Muscle layer of duodenum (tissue), 2 donors: ENCODE results near the gene RILPL2.
"Not testable (repeated sequence)": the region's sequence is repeated elsewhere in the genome, so short reads cannot be mapped to it uniquely, and the experiment has no call there.

Source experiments
- H3K27ac ChIP-seq: one replicate; pipeline ENCODE4 v1.7.0; 2013; ENCODE audit warnings: mild to moderate bottlenecking, low read length
- H3K27me3 ChIP-seq: one replicate; pipeline ENCODE4 v1.7.0; 2013; ENCODE audit warnings: low read depth, mild to moderate bottlenecking, control low read depth, low read length
- H3K36me3 ChIP-seq, 2 donors: one replicate each; pipeline ENCODE4 v1.7.0; 2013; ENCODE audit warnings: low read length in 2 of 2, control low read depth in 1 of 2, mild to moderate bottlenecking in 1 of 2; ENCODE audit not compliant: insufficient read depth in 2 of 2, control insufficient read depth in 1 of 2
- H3K4me1 ChIP-seq, 2 donors: one replicate each; pipeline ENCODE4 v1.7.0; 2013; ENCODE audit warnings: low read length in 2 of 2, mild to moderate bottlenecking in 2 of 2, control low read depth in 1 of 2, moderate library complexity in 1 of 2; ENCODE audit not compliant: insufficient read depth in 2 of 2, control insufficient read depth in 1 of 2
- H3K4me3 ChIP-seq, 2 donors: one replicate each; pipeline ENCODE4 v1.7.0; 2013; ENCODE audit warnings: low read length in 2 of 2, low read depth in 1 of 2, mild to moderate bottlenecking in 1 of 2
- H3K9me3 ChIP-seq, 2 donors: one replicate each; pipeline ENCODE4 v1.7.0; 2013; ENCODE audit warnings: low read length in 2 of 2, control low read depth in 1 of 2, mild to moderate bottlenecking in 1 of 2; ENCODE audit not compliant: control insufficient read depth in 1 of 2
- donor health status: healthy.

Gene RILPL2

DNA sequence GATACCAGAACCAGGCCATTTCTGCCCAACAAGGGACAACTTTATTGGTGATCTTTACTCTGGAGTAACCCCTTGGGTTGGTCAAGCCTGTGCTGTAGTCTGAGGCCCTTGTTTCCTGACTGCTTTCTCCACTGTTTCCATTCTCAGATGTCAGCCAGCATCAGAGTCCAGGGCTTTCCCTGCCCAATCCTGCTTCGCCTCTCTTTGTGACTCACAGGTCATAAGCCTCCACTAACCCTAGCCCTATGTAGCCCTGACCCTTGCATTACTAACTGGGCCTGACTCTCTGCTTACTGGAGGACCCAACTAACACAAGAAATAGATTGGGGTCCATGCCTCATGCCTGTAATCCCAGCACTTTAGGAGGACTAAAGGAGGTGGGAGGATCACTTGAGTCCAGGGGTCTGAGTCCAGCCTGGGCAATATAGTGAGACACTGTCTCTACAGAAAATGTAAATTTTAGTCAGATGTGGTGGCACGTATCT, 12.8 kb upstream of the RILPL2 start:
- Histone ChIP-seq H3K36me3 (no peaks in the 10 kb centered on the region), H3K27me3 (no peaks in the 10 kb centered on the region), H3K4me1 (peaks cover 0 to 16% of the 10 kb centered on the region in 2 donors), H3K27ac (no peak overlapping the region), H3K4me3 (no peak overlapping the region), H3K9me3 (no peaks in the 10 kb centered on the region)

DNA sequence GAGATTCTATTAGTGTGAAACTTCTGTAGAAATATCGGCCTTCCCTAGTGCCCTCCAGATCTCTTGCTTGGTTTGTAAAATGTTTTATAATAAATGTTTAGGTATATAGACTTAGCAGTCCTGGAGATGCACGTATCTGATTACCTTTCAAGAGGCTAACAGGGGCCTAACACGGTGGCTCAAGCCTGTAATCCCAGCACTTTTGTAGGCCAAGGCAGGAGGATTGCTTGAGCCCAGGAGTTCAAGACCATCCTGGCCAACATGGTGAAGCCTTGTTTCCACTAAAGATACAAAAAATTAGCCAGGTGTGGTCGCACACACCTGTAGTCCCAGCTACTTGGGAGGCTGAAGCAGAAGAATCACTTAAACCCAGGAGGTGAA, 9.8 kb upstream of the RILPL2 start:
- Histone ChIP-seq H3K4me3 (no peak overlapping the region), H3K27me3 (no peaks in the 10 kb centered on the region), H3K27ac (no peak overlapping the region), H3K4me1 (peaks cover 0 to 20% of the 10 kb centered on the region in 2 donors), H3K36me3 (no peaks in the 10 kb centered on the region), H3K9me3 (no peaks in the 10 kb centered on the region)

- H3K9me3 ChIP-seq = no peaks in the 10 kb centered on the region
- no peaks in the 10 kb centered on the region for H3K27me3 ChIP-seq
- no peak overlapping the region for H3K4me3 ChIP-seq
- peaks cover 0 to 20% of the 10 kb centered on the region in 2 donors for H3K4me1 ChIP-seq
- H3K27ac ChIP-seq = peak overlapping the region; percentile 51
- H3K36me3 ChIP-seq = no peaks in the 10 kb centered on the region
Observed at GRCh38 chr12:123445388-123446332, 9.2 kb upstream of the RILPL2 start.

DNA sequence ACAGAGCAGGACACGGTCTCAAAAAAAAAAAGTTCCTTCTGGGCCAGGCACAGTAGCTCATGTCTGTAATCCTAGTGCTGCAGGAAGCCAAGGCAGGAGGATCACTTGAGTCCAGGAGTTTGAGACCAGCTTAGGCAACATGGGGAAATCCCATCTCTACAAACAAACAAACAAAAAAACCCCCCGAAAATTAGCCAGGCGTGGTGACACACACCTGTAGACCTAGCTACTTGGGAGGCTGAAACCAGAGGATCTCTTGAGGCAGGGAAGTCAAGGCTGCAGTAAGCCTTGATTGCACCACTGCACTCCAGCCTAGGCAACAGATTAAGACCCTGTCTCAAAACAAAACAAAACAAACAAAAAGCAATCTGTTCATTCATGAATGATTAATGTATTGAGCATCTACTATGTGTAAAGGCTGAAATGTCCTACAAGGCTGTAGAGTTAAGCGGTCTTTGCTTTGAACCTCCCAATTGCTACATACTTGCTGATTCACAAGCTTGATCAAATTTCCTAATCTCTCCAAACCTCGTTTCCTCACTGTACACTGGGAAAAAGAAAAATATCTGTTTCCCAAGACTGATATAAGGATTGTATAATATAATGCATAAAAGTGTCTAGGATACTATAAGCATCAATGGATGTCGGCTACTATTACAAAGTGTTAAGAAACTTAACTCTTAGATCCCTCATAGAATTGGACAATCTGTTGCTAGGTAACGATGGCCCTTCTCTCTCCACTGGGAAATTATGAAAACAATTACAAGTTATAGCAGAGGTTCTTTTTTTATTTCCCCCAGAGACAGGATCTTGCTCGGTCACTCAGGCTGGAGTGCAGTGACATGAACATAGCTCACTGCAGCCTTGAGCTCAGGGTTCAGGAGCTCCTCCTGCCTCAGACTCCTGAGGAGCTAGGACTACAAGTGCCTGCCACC, 7.9 kb upstream of the RILPL2 start:
- Histone ChIP-seq H3K27ac (no peak overlapping the region), H3K36me3 (no peaks in the 10 kb centered on the region), H3K4me1 (peaks cover 0 to 20% of the 10 kb centered on the region in 2 donors), H3K9me3 (no peaks in the 10 kb centered on the region), H3K27me3 (no peaks in the 10 kb centered on the region), H3K4me3 (no peak overlapping the region)

GRCh38 chr12:123442774-123443173, 6.3 kb upstream of the RILPL2 start:
- Histone ChIP-seq H3K9me3 (no peaks in the 10 kb centered on the region), H3K27ac (no peak overlapping the region), H3K36me3 (no peaks in the 10 kb centered on the region), H3K4me1 (peaks cover 0 to 20% of the 10 kb centered on the region in 2 donors), H3K4me3 (no peak overlapping the region), H3K27me3 (no peaks in the 10 kb centered on the region)

DNA sequence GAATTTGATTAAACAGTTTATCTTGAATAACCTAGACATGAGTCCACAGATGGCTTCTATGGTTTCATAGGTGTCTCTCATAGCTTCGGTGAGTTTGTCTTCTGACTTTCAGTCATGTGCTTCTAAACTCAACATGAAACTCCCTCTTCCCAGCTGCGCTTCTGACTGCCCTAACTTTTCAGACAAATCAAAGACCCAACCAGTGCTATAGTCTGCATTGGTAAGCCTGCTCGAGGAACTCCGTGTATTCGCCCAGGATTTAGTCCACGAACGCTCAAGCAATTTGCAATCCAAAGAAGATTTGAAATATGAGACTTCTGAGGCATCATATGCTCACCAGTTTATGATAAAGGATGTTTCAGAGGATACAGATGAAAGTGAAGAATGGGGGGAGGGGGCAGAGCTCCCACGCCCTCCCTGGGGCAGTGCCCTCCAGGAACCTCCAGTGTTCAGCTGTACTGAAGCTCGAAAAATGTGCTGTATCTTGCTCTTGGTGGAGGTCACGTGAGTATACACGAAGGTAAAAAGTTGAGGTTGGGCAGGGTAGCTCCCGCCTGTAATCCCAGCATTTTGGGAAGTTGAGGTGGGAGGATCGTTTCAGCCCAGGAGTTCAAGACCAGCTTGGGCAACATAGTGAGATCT, 5.2 kb upstream of the RILPL2 start:
- Histone ChIP-seq H3K4me1 (peaks cover 0 to 20% of the 10 kb centered on the region in 2 donors), H3K36me3 (no peaks in the 10 kb centered on the region), H3K27ac (no peak overlapping the region), H3K27me3 (no peaks in the 10 kb centered on the region), H3K9me3 (no peaks in the 10 kb centered on the region), H3K4me3 (no peak overlapping the region)

GRCh38 chr12:123435636-123436016, 858 bp downstream of the RILPL2 start:
- no peaks in the 10 kb centered on the region for H3K36me3 ChIP-seq
- no peaks in the 10 kb centered on the region for H3K9me3 ChIP-seq
- peak overlapping the region; percentile 69 to 98 for H3K4me3 ChIP-seq
- H3K4me1 ChIP-seq = peaks cover 0 to 22% of the 10 kb centered on the region in 2 donors
- H3K27me3 ChIP-seq = no peaks in the 10 kb centered on the region
- H3K27ac ChIP-seq = peak overlapping the region; percentile 39

DNA sequence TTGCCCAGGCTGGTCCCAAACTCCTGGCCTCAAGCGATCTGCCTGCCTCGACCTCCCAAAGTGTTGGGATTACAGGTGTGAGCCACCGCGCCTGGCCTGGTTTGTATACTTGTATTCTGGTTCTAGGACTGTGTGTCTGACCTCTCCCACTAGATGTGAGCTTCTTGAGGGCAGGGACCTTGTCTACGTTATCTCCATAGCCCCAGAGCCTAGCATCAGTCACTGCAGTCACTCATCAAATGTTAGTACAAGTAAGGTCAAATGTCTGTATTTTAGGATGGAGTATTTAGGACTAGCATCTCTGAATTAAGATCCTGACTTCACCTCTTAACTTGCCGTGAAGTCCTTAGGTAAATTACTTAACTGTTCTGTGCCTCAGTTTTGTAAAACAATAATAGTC, 2.9 kb downstream of the RILPL2 start:
- peaks cover 0 to 22% of the 10 kb centered on the region in 2 donors for H3K4me1 ChIP-seq
- peaks cover 2 to 4% of the 10 kb centered on the region in 2 donors for H3K36me3 ChIP-seq
- no peaks in the 10 kb centered on the region for H3K9me3 ChIP-seq
- no peak overlapping the region for H3K27ac ChIP-seq
- H3K27me3 ChIP-seq = no peaks in the 10 kb centered on the region
- H3K4me3 ChIP-seq = no peak overlapping the region

DNA sequence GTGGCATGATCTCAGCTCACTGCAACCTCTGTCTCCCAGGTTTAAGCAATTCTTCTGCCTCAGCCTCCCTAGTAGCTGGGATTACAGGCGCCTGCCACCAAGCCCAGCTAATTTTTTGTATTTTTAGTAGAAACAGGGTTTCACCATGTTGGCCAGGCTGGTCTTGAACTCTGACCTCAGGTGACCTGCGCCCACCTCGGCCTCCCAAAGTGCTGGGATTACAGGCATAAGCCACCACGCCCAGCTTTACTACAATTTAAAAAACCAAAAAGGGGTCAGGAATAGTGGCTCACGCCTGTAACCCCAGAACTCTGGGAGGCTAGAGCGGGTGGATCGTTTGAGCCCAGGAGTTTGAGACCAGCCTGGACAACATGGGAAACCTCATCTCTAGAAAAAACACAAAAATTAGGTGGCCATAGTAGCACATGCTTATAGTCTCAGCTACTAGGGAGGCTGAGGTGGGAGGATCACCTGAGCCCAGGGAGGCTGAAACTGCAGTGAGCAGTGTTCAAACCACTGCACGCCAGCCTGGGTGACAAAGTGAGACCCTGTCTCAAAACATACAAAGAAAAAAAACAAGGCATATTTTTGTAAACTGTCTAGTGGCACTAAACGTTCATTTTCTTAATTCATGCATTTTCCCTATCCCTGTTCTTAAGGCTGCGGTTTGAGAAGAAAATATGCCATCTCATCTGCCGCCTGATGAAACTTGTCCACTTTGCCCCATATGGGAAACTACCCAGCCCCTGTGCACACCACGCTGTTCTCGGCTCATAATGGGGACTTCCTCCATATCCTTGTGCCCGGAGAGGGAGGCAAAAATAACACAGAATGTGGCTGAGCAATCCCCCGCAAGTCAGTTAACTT, 4.3 kb downstream of the RILPL2 start:
- peak overlapping the region; percentile 16 for H3K27ac ChIP-seq
- peaks cover 0 to 22% of the 10 kb centered on the region in 2 donors for H3K4me1 ChIP-seq
- H3K4me3 ChIP-seq = peak overlapping the region in 1 of 2 donors; percentile 30

DNA sequence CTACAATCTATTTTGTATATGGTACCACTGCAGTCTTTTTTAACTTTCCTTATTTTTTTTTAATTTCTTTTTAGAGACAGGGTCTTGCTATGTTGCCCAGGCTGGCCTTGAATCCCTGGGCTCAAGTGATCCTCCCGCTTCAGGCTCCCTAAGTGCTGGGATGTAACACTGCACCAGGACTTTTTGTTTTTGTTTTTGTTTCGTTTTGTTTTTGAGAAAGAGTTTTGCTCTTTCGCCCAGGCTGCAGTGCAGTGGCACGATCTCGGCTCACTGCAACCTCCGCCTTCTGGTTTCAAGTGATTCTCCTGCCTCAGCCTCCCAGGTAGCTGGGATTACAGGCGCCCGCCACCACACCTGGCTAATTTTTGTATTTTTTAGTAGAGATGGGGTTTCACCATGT, 7.4 kb downstream of the RILPL2 start:
- H3K4me1 ChIP-seq, H3K9me3 ChIP-seq, H3K27ac ChIP-seq, H3K4me3 ChIP-seq, H3K27me3 ChIP-seq: not testable (repeated sequence)
- H3K36me3 ChIP-seq = peaks cover 7 to 19% of the 10 kb centered on the region in 2 donors

More for the DNA sequence above, 4.3 kb downstream of the RILPL2 start:
- H3K9me3 ChIP-seq, H3K27me3 ChIP-seq: not testable (repeated sequence)
- peaks cover 7 to 14% of the 10 kb centered on the region in 2 donors for H3K36me3 ChIP-seq
